Measurements from ENCODE around the gene PLPPR3. TPM values are rescaled to one million over a fixed set of nuclear protein-coding genes. Genes with fewer than 3 reads are reported as not detected.
"Not testable (repeated sequence)": the region's sequence is repeated elsewhere in the genome, so short reads cannot be mapped to it uniquely, and the experiment has no call there.

Gene PLPPR3
- total RNA-seq, 2 donors from 2014 or later = not detected

DNA sequence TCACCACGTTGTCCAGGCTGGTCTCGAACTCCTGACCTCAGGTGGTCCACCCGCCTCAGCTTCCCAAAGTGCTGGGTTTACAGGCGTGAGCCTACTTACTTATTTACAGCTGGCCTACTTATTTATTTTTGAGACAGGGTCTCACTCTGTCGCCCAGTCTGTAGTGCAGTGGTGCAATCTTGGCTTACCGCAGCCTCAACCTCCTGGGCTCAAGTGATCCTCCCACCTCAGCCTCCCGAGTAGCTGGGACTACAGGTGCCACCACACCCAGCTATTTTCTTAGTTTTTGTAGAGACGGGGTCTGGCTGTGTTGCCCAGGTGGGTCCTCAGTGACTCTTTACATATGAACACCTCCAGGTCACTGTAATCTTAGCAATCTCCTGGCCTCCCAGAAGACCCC, 27.4 kb upstream of the PLPPR3 start:
- peaks cover 24% of the 10 kb centered on the region for H3K27me3 Mint-ChIP-seq
- not testable (repeated sequence) for H3K4me1 Mint-ChIP-seq; H3K36me3 Mint-ChIP-seq (ENCODE audit: low read depth); ATAC-seq; H3K4me3 Mint-ChIP-seq; H3K27ac Mint-ChIP-seq; H3K9me3 ChIP-seq (ENCODE audit: control insufficient read depth, low read length, poor library complexity, severe bottlenecking); DNase-seq

DNA sequence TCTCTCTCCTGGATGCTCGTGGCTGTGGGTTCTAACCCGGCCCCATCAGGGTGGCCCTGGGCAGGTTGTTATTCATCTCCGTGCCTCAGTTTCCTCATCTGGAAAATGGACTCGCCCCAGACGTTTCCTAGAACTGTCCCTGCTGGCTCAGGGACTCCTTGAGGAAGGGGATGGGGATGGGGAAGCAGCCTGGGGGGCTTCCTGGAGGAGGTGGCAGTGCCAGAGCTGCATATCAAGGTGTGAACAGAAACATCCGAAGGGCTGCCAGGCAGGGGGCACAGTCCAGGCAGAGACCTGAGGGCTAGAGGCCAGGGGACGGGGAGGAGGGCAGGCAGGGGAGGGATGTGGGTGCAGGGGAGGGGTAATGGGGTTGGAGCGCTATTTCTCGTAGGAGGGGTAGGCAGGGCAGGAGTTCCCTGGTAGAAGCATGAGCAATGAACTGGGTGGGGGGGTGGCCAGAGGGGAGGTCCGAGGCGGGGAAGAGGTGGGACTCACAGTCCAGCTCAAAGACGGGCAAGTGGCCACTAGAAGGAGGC, 26.7 kb upstream of the PLPPR3 start:
- Mint-ChIP-seq H3K36me3 (ENCODE audit: low read depth) (peaks cover 3% of the 10 kb centered on the region), H3K4me3 (no peak overlapping the region), H3K4me1 (peaks cover 5% of the 10 kb centered on the region), H3K27ac (no peak overlapping the region), H3K27me3 (peaks cover 24% of the 10 kb centered on the region)
- ATAC-seq (no peak), DNase-seq (no peak)
- no peaks in the 10 kb centered on the region for H3K9me3 ChIP-seq (ENCODE audit: control insufficient read depth, low read length, poor library complexity, severe bottlenecking)

DNA sequence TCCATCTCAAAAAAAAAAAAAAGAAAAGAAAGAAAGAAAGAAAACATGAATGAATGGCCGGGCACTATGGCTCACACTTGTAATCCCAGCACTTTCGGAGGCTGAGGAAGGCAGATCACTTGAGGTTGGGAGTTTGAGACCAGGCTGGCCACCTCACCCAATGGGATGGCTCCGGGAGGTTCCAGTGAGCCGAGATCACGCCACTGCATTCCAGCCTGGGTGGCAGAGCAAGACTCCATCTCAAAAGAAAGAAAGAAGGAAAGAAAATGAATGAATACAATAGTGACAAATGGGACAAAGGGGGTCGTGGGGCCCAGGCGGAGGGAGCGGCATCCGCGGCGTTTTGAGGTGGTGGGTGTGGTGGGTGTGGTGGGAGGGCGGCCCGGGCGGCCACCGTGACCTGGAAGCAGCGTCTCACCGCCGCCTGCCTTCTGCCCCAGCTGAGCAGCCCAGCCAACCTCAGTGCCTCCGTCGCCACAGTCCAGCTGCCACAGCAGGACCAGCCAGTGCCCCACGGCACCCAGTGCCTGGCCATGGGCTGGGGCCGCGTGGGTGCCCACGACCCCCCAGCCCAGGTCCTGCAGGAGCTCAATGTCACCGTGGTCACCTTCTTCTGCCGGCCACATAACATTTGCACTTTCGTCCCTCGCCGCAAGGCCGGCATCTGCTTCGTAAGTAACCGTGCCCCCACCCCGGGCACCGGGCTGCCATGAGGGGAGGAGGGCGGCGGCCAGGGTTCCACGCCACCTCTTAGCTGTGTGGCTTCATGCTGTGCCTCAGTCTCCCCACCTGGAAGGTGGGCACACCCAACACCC, 24.2 kb upstream of the PLPPR3 start:
- peaks cover 3% of the 10 kb centered on the region for H3K36me3 Mint-ChIP-seq (ENCODE audit: low read depth)
- ATAC-seq (no peak), DNase-seq (no peak)
- H3K27me3 Mint-ChIP-seq = peaks cover 34% of the 10 kb centered on the region
- no peak overlapping the region for H3K27ac Mint-ChIP-seq
- H3K4me3 Mint-ChIP-seq = peak overlapping the region; percentile 45
- H3K4me1 Mint-ChIP-seq = peaks cover 5% of the 10 kb centered on the region
- no peaks in the 10 kb centered on the region for H3K9me3 ChIP-seq (ENCODE audit: control insufficient read depth, low read length, poor library complexity, severe bottlenecking)

- ATAC-seq (peak; percentile 37), DNase-seq (no peak)
- H3K9me3 ChIP-seq (ENCODE audit: control insufficient read depth, low read length, poor library complexity, severe bottlenecking) = no peaks in the 10 kb centered on the region
- Mint-ChIP-seq H3K27ac (no peak overlapping the region), H3K36me3 (ENCODE audit: low read depth) (peaks cover 3% of the 10 kb centered on the region), H3K4me3 (peak overlapping the region; percentile 75), H3K4me1 (peaks cover 5% of the 10 kb centered on the region), H3K27me3 (peaks cover 31% of the 10 kb centered on the region)
Observed at GRCh38 chr19:844546-844971, 22.8 kb upstream of the PLPPR3 start.

DNA sequence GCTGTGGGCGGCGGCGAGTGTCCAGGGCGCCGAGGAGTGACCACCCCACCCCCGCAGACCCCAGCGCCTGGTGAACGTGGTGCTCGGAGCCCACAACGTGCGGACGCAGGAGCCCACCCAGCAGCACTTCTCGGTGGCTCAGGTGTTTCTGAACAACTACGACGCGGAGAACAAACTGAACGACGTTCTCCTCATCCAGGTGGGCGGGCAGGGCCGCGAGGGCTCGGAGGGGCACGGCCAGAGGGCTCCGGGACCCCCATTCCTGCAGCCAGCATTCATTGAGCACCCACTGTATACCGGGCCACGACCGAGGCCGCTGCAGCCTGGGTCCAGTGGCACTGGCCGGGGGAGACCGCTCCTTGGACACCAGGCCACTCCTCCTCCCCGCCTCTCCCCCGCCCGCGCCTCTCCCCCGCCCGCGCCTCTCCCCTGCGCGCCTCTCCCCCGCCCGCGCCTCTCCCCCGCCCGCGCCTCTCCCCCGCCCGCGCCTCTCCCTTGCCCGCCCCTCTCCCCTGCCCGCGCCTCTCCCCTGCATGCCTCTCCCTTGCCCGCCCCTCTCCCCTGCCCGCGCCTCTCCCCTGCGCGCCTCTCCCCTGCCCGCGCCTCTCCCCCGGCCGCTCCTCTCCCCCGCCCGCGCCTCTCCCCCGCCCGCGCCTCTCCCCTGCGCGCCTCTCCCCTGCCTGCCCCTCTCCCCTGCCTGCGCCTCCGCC, 22.2 kb upstream of the PLPPR3 start:
- H3K27me3 Mint-ChIP-seq = peaks cover 29% of the 10 kb centered on the region
- H3K9me3 ChIP-seq (ENCODE audit: control insufficient read depth, low read length, poor library complexity, severe bottlenecking) = no peaks in the 10 kb centered on the region
- ATAC-seq (no peak), DNase-seq (no peak)
- peaks cover 5% of the 10 kb centered on the region for H3K4me1 Mint-ChIP-seq
- no peak overlapping the region for H3K27ac Mint-ChIP-seq
- H3K36me3 Mint-ChIP-seq (ENCODE audit: low read depth) = peaks cover 3% of the 10 kb centered on the region
- H3K4me3 Mint-ChIP-seq = peak overlapping the region; percentile 75

- Mint-ChIP-seq H3K27me3 (peaks cover 29% of the 10 kb centered on the region), H3K27ac (no peak overlapping the region), H3K4me3 (no peak overlapping the region), H3K36me3 (ENCODE audit: low read depth) (peaks cover 3% of the 10 kb centered on the region), H3K4me1 (peaks cover 5% of the 10 kb centered on the region)
- no peaks in the 10 kb centered on the region for H3K9me3 ChIP-seq (ENCODE audit: control insufficient read depth, low read length, poor library complexity, severe bottlenecking)
- DNase-seq = no peak
- ATAC-seq = no peak
Observed at GRCh38 chr19:843180-843835, 21.6 kb upstream of the PLPPR3 start.

DNA sequence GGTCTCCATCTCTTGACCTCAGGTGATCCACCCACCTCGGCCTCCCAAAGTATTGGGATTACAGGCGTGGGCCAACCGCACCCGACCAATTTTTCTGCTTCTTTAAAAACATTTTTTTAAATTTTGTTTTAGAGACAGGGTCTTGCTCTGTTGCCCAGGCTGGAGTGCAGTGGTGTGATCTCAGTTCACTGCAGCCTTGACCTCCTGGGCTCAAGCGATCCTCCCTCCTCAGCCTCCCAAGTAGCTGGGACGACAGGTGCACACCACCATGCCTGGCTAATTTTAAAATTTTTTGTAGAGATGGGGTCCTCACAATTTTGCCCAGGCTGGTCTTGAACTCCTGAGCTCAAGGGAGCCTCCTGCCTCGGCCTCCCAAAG, 21.0 kb upstream of the PLPPR3 start:
- peaks cover 29% of the 10 kb centered on the region for H3K27me3 Mint-ChIP-seq
- not testable (repeated sequence) for H3K27ac Mint-ChIP-seq; H3K4me1 Mint-ChIP-seq; DNase-seq; H3K9me3 ChIP-seq (ENCODE audit: control insufficient read depth, low read length, poor library complexity, severe bottlenecking); H3K4me3 Mint-ChIP-seq; ATAC-seq; H3K36me3 Mint-ChIP-seq (ENCODE audit: low read depth)

GRCh38 chr19:840519-841206, 18.9 kb upstream of the PLPPR3 start, which contains the start of gene PRTN3:
TSS of gene PRTN3 (plus strand) at chr19:840999. CDS start at chr19:841009, 10 bp downstream.
- Mint-ChIP-seq H3K36me3 (ENCODE audit: low read depth) (peaks cover 4% of the 10 kb centered on the region), H3K4me1 (peaks cover 7% of the 10 kb centered on the region), H3K27ac (no peak within 1 kb of the TSS), H3K4me3 (no peak within 1 kb of the TSS), H3K27me3 (peaks cover 36% of the 10 kb centered on the region)
- no peak for DNase-seq
- H3K9me3 ChIP-seq (ENCODE audit: control insufficient read depth, low read length, poor library complexity, severe bottlenecking) = no peaks in the 10 kb centered on the region
- ATAC-seq = no peak

GRCh38 chr19:835210-835810, 13.6 kb upstream of the PLPPR3 start:
- Mint-ChIP-seq H3K27ac (no peak overlapping the region), H3K27me3 (peaks cover 25% of the 10 kb centered on the region), H3K36me3 (ENCODE audit: low read depth) (peaks cover 4% of the 10 kb centered on the region), H3K4me3 (no peak overlapping the region), H3K4me1 (peaks cover 4% of the 10 kb centered on the region)
- DNase-seq (no peak), ATAC-seq (no peak)
- no peaks in the 10 kb centered on the region for H3K9me3 ChIP-seq (ENCODE audit: control insufficient read depth, low read length, poor library complexity, severe bottlenecking)

DNA sequence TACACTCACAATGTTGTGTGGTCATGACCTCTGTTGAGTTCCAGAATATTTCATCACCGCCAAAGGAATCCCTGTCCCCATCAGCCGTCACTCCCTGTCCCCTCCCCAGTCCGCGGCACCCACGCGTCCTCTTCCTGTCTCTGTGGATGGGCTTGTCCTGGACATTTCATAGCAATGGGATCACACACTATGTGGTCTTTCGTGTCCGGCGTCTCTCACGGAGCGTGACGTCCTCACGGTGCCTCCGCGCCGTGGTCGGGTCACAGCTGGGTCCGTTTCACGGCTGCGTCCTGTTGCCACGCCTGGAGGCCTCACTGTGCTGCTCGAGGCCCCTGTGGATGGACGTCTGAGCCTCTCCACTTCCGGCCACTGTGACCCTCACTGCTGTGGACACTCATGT, 12.5 kb upstream of the PLPPR3 start:
- Mint-ChIP-seq H3K4me1 (peaks cover 4% of the 10 kb centered on the region), H3K27ac (no peak overlapping the region), H3K4me3 (no peak overlapping the region), H3K36me3 (ENCODE audit: low read depth) (peaks cover 4% of the 10 kb centered on the region), H3K27me3 (peaks cover 25% of the 10 kb centered on the region)
- no peaks in the 10 kb centered on the region for H3K9me3 ChIP-seq (ENCODE audit: control insufficient read depth, low read length, poor library complexity, severe bottlenecking)
- no peak for ATAC-seq
- DNase-seq = no peak

DNA sequence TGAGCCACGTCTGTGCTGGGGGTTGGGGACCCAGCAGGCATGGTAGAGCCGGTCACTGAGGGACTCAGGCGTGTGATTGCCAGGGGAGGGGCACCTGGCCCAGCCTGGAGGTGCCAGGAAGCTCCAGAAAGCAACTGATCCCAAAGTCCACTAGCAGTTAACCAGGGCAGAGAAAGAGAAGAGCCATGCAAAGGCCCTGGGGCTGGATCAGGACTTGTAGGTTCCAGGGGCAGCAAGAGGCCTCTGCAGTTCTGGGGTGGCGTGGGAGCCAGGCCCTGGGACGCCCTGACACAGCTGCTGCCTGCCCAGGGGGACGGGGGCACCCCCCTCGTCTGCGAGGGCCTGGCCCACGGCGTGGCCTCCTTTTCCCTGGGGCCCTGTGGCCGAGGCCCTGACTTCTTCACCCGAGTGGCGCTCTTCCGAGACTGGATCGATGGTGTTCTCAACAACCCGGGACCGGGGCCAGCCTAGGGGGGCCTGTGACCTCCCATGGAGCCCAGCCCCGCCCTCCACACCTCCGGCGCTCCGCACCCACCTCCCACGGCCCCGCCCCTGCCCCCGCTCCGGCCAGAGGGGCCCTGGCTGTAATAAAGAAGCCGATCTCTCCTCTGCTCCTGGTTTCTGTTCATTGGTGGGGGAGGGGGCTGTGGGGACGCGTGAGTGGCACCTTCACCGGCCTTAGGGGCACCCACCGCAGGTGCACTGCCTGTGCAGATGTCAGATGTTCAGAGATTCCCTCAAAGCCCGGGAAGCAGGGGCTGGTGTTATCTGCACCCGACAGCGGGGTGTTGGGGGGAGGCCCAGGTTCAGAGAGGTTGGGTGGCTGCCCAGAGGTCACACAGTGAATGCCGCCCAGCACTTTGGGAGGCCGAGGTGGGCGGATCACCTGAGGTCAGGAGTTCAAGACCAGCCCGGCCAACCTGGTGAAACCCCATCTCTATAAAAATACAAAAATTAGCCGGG, 9.9 kb upstream of the PLPPR3 start:
- no peak overlapping the region for H3K27ac Mint-ChIP-seq
- ATAC-seq (no peak), DNase-seq (no peak)
- peaks cover 4% of the 10 kb centered on the region for H3K36me3 Mint-ChIP-seq (ENCODE audit: low read depth)
- no peak overlapping the region for H3K4me3 Mint-ChIP-seq
- peaks cover 4% of the 10 kb centered on the region for H3K4me1 Mint-ChIP-seq
- no peaks in the 10 kb centered on the region for H3K9me3 ChIP-seq (ENCODE audit: control insufficient read depth, low read length, poor library complexity, severe bottlenecking)
- peaks cover 17% of the 10 kb centered on the region for H3K27me3 Mint-ChIP-seq
